ENCODE results near the gene FAM120A.

FAM120A gene

DNA sequence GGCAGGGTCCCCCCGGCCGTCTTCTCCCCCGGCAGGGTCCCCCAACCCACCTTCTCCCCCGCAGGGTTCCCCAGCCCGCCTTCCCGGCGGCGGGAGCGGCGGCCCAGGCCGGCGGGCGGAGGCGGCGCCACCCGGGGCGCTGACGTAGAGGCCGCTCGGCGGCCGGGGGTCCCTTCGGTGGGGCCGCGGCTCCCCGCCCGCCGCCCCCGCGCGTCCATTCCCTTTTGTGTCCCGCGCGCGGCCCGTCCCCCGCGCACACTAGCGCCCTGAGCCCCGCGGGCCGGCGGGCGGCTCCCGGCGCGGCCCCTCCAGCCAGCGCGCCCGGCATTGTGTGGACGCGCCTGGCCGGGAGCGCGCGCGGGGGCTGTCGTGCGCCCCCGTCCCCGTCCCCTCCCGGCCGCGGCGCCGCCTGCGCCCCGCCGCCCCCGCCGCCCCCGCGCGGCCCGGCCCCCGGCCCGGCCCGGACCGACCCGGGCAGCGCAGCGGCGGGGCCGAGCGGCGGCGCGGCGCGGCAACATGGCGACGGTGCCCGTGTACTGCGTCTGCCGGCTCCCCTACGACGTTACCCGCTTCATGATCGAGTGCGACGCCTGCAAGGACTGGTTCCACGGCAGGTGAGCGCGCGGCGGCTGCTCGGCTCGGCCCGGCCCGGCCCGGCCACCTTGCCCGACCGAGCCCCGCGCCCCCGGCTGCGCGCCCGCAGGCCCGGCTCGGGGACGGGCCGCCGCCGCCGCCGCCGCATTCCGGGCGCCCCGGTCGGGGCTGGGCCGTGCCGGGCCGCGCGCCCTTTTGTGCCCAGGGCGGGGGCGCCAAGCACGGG lies 125.0 kb downstream of the FAM120A start, which contains the start of gene PHF2:
Gene PHF2 (plus strand): TSS at position 327 of the 820 bp plus-strand sequence. CDS start 190 bp downstream, at position 517.
- no peak for DNase-seq
- H3K4me3 ChIP-seq (ENCODE audit: low read depth, low read length), result peak within 1 kb of the TSS; percentile 69
- no peaks in the 10 kb centered on the region for H3K27me3 ChIP-seq (replicated peaks)
- in situ Hi-C loops (cut with HindIII; ENCODE audit: low pct_ligation_motif_present, low sequenced_read_pairs), result no loop called here
- no peaks in the 10 kb centered on the region for H3K36me3 ChIP-seq (replicated peaks)
- TF ChIP-seq CTCF (IDR thresholded peaks at IDR 0.05; ENCODE audit: low read depth, low read length, missing control alignments), result no peak
- H3K27ac ChIP-seq, result peak within 1 kb of the TSS; percentile 44

DNA sequence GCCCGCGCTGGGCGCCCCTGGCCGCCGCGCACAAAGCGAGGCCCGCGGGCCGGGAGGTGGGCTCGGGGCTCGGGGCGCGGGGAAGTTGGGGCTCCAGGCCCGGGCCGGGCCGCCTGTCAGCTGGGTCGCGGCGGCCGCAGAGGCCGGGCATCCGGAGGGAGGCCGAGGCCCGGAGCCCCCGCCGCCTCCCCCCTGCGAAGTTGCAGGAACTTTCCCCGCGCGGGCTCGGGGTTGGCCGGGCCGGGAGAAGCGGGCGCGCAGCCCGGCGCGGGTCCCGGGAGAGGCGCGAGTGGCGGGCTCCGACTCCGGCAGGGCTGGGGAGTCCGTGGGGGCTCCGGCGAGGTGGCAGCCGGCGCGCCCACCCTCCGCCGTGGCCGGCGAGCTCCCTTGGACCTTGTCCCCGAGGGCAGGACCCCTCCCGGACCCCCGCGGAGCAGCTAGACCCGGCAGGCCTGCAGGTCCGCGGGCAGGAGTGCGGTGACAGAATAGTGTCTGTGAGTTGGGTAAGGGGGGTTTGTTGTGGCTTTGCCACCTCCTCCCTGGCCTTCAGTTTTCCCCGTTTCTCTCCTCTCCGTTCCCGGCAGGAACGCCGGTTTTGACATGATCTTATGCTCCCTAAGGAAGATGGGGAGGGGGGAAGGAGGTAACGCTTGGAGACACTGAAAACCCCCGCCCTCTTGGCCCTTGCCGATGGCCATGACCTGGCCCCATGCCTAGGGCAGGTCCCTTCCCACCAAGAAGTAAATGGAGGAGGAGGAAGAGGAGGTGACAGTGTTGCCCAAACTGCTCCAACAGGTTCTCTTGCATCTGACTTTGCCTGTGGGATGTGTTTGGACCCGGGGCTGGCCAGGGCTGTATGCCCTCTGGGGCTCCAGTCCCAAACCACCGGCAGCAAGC lies 125.8 kb downstream of the FAM120A start:
- Histone ChIP-seq H3K27me3 (replicated peaks) (no peaks in the 10 kb centered on the region), H3K4me3 (ENCODE audit: low read depth, low read length) (peak overlapping the region; percentile 69), H3K36me3 (replicated peaks) (no peaks in the 10 kb centered on the region), H3K27ac (no peak overlapping the region)
- no peak for TF ChIP-seq CTCF (IDR thresholded peaks at IDR 0.05; ENCODE audit: low read depth, low read length, missing control alignments)
- DNase-seq, result no peak
- in situ Hi-C loops (cut with HindIII; ENCODE audit: low pct_ligation_motif_present, low sequenced_read_pairs), result no loop called here

DNA sequence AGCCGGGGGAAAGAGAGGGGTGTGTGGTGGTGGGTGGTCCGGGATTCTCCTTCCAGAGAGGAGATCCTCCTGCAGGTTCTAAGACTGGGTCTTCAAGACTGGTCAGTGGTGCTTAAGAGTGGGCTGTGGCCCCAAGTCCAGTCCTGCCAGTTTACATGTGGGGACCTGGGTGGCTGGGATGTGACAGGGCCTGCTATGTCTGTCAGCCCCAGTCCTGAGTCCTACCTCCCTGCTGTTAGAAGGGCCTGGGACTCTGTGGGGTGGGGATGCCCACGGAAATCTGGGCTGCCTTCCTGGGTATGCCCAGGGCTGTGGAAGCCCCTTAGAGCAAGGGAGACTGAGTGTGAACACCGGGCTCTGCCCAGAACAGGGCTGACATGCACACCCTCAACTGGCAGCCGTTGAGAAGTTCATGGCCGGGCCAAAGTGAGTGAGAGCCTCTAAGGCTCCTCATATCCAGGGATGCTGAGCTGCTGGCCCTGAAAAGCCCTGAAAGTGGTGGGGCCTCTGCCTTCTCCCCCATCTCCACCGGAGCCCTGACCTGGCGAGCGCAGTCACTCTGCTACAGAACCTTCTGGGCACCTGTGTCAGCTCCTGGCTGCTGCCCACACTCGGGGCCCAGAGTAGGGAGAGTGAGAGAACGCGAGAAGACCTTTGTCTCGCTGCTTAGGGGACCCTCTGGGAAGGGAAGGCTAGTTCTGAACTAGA lies 126.6 kb downstream of the FAM120A start:
- H3K27ac ChIP-seq, result no peak overlapping the region
- no peaks in the 10 kb centered on the region for H3K36me3 ChIP-seq (replicated peaks)
- in situ Hi-C loops (cut with HindIII; ENCODE audit: low pct_ligation_motif_present, low sequenced_read_pairs), result no loop called here
- no peak for DNase-seq
- H3K27me3 ChIP-seq (replicated peaks), result no peaks in the 10 kb centered on the region
- peak overlapping the region; percentile 69 for H3K4me3 ChIP-seq (ENCODE audit: low read depth, low read length)
- no peak for TF ChIP-seq CTCF (IDR thresholded peaks at IDR 0.05; ENCODE audit: low read depth, low read length, missing control alignments)

GRCh38 chr9:93578844-93579243 lies 127.4 kb downstream of the FAM120A start:
- TF ChIP-seq CTCF (IDR thresholded peaks at IDR 0.05; ENCODE audit: low read depth, low read length, missing control alignments), result no peak
- Histone ChIP-seq H3K27ac (no peak overlapping the region), H3K27me3 (replicated peaks) (no peaks in the 10 kb centered on the region), H3K36me3 (replicated peaks) (no peaks in the 10 kb centered on the region), H3K4me3 (ENCODE audit: low read depth, low read length) (no peak overlapping the region)
- in situ Hi-C loops (cut with HindIII; ENCODE audit: low pct_ligation_motif_present, low sequenced_read_pairs), result no loop called here
- no peak for DNase-seq

GRCh38 chr9:93579711-93580516 lies 128.4 kb downstream of the FAM120A start:
- Histone ChIP-seq H3K27ac (no peak overlapping the region), H3K27me3 (replicated peaks) (no peaks in the 10 kb centered on the region), H3K4me3 (ENCODE audit: low read depth, low read length) (no peak overlapping the region), H3K36me3 (replicated peaks) (no peaks in the 10 kb centered on the region)
- TF ChIP-seq CTCF (IDR thresholded peaks at IDR 0.05; ENCODE audit: low read depth, low read length, missing control alignments), result no peak
- in situ Hi-C loops (cut with HindIII; ENCODE audit: low pct_ligation_motif_present, low sequenced_read_pairs), result no loop called here
- DNase-seq, result no peak

Measured in brain microvascular endothelial cell (primary cell).